K562 (cell line): ENCODE measurements around the gene DNAAF2. TPM values are rescaled to one million over a fixed set of nuclear protein-coding genes. Genes with fewer than 3 reads are reported as not detected.
"Not testable (repeated sequence)": the region's sequence is repeated elsewhere in the genome, so short reads cannot be mapped to it uniquely, and the experiment has no call there.

ENCODE experiments used
- ATAC-seq: fragments of 200-7000 bp; cut with Tn5 transposase; 3 replicates; pipeline ENCODE4 v1.9.1; 2020; ENCODE audit warnings: moderate library complexity
- BruUV-seq: library from RNA; stranded (reverse); fragments of 400-500 nt; replicated peaks from 2 replicates; lab custom pipeline; 2021; lab: Mats Ljungman, UMichigan
- CTCF ChIA-PET: fragments of 300-600 bp; formaldehyde crosslinking; extraction: SDS; loops from one replicate; lab custom pipeline; 2021; ENCODE audit warnings: low intra/inter-chr PET ratio; lab: Yijun Ruan, JAX
- POLR2A ChIA-PET: fragments of 300-600, 350-650 bp; sonication (Branson Sonifier 250); formaldehyde crosslinking; extraction: SDS; loops from one replicate; lab custom pipeline; 2021; ENCODE audit warnings: antibody characterized with exemption, inconsistent platforms; lab: Yijun Ruan, JAX
- DNase-seq, 4 experiments: peaks; one replicate each; pipeline versions ENCODE4 v3.0.0 to v3.0.0-alpha.2; 2011 to 2018; ENCODE audit warnings: low spot score in 3 of 4, mixed read lengths in 3 of 4; ENCODE audit errors: extremely low read depth in 1 of 4
- FAIRE-seq: peaks from 2 replicates; lab custom pipeline; 2011; peaks lifted over from hg19 to GRCh38; lab: Jason Lieb, UNC
- H2AFZ ChIP-seq: 2 replicates; pipeline ENCODE4 v1.6.0; 2011; ENCODE audit warnings: low read depth, low read length, control low read depth, inconsistent platforms
- H3K27ac ChIP-seq: fragments of 200-600 bp; 3 replicates; pipeline ENCODE4 v1.8.0; 2011; ENCODE audit warnings: low read depth, mild to moderate bottlenecking, control low read depth, inconsistent platforms, low read length, moderate library complexity, mixed read lengths; ENCODE audit errors: extremely low read depth
- H3K27me3 ChIP-seq, 2 experiments: fragments of 300-600 bp in 1 of 2; 2 replicates in 1 of 2; 3 replicates in 1 of 2; pipeline versions ENCODE4 v1.6.0 to v1.8.0; 2011; ENCODE audit warnings: inconsistent platforms in 2 of 2, low read length in 2 of 2, mild to moderate bottlenecking in 1 of 2, mixed read lengths in 1 of 2, moderate library complexity in 1 of 2; ENCODE audit not compliant: control insufficient read depth in 2 of 2, insufficient read depth in 2 of 2
- H3K36me3 ChIP-seq: fragments of 300-600 bp; 3 replicates; pipeline ENCODE4 v1.8.0; 2011; ENCODE audit warnings: mild to moderate bottlenecking, low read length, inconsistent platforms; ENCODE audit not compliant: control insufficient read depth, insufficient read depth
- H3K4me1 ChIP-seq, 2 experiments: fragments of 200-600 bp in 1 of 2; replicated peaks in 1 of 2; 2 replicates in 1 of 2; 3 replicates in 1 of 2; pipeline versions ENCODE4 v1.5.1 to v1.8.0; 2011; ENCODE audit warnings: inconsistent platforms in 2 of 2, low read length in 2 of 2, mild to moderate bottlenecking in 1 of 2, mixed read lengths in 1 of 2, moderate library complexity in 1 of 2; ENCODE audit not compliant: control insufficient read depth in 2 of 2, insufficient read depth in 2 of 2
- H3K4me2 ChIP-seq: 2 replicates; pipeline ENCODE4 v1.6.1; 2011; ENCODE audit warnings: low read length, control low read depth, inconsistent platforms, mixed read lengths; ENCODE audit not compliant: insufficient read depth
- H3K4me3 ChIP-seq: fragments of 200-600 bp; sonication (generic), shearing (Covaris generic); 2 replicates; pipeline ENCODE4 v1.5.1; 2016; ENCODE audit warnings: control low read depth, inconsistent platforms
- H3K79me2 ChIP-seq: fragments of 200-600 bp; 3 replicates; pipeline ENCODE4 v1.8.0; 2011; ENCODE audit warnings: low read length, inconsistent platforms; ENCODE audit not compliant: control insufficient read depth, insufficient read depth
- H3K9ac ChIP-seq, 2 experiments: 2 replicates each; pipeline versions ENCODE4 v1.6.0 to v1.6.1; 2011; ENCODE audit warnings: low read depth in 2 of 2, low read length in 2 of 2, control low read depth in 1 of 2, inconsistent platforms in 1 of 2, mild to moderate bottlenecking in 1 of 2, mixed read lengths in 1 of 2; ENCODE audit not compliant: insufficient read depth in 1 of 2
- H3K9me1 ChIP-seq: one replicate; pipeline ENCODE4 v1.6.0; 2011; ENCODE audit warnings: inconsistent platforms, mild to moderate bottlenecking, low read length, moderate library complexity; ENCODE audit not compliant: control insufficient read depth, insufficient read depth
- H3K9me3 ChIP-seq: replicated peaks from 2 replicates; pipeline ENCODE4 v1.5.1; 2011; ENCODE audit warnings: low read depth, low read length, inconsistent platforms; ENCODE audit not compliant: control insufficient read depth, insufficient read depth
- H4K20me1 ChIP-seq: replicated peaks from 2 replicates; pipeline ENCODE4 v1.6.1; 2011; ENCODE audit warnings: low read length, inconsistent platforms, mixed read lengths; ENCODE audit not compliant: control insufficient read depth, insufficient read depth
- DMBX1 ChIP-seq: fragments of 250-450 bp; sonication (Bioruptor Pico); IDR thresholded peaks from 2 replicates; pipeline ENCODE4 v1.8.0; 2022; ENCODE audit warnings: inconsistent platforms, mild to moderate bottlenecking, moderate library complexity, borderline replicate concordance
- HDAC8 ChIP-seq: fragments of 450-650 bp; IDR thresholded peaks from 2 replicates; pipeline ENCODE4 v1.6.1; 2016; ENCODE audit warnings: mild to moderate bottlenecking, missing genetic modification characterization, moderate library complexity, missing compliant biosample characterization
- KAT7 ChIP-seq: sonication (generic); formaldehyde crosslinking; IDR thresholded peaks from 2 replicates; pipeline ENCODE4 v1.8.0; 2022; ENCODE audit warnings: missing genetic modification reagents, mild to moderate bottlenecking, borderline replicate concordance
- ZNF449 ChIP-seq: fragments of 250-450 bp; sonication (Bioruptor Pico); IDR thresholded peaks from 2 replicates; pipeline ENCODE4 v1.8.0; 2022; ENCODE audit warnings: moderate library complexity, mild to moderate bottlenecking, inconsistent platforms
- ZNF586 ChIP-seq: fragments of 450-650 bp; formaldehyde crosslinking; conservative IDR thresholded peaks from 2 replicates; pipeline ENCODE4 v1.4.0; 2020; ENCODE audit warnings: mild to moderate bottlenecking, moderate library complexity
- WGBS: fragments of 100-300 bp; shearing (Covaris generic); methylation state at CpG from one replicate; pipeline ENCODE4 v1.1.6; 2016; ENCODE audit warnings: low coverage, mixed read lengths; ENCODE audit not compliant: insufficient coverage; ENCODE audit errors: missing lambda C conversion rate; 5-methylcytosine and 5-hydroxymethylcytosine counted together
- in situ Hi-C: fragments of 300-500 bp; cut with MboI; formaldehyde crosslinking; loops from 4 replicates; pipeline ENCODE4 v1.15.0; 2018; ENCODE audit warnings: inconsistent platforms, mixed read lengths
- intact Hi-C: fragments of 100-400 bp; cut with micrococcal nuclease; formaldehyde crosslinking; loops from 2 replicates; pipeline ENCODE4 v1.14.2; 2022
- polyA plus RNA-seq, 8 experiments: library from polyadenylated mRNA; depleted of rRNA in 4 of 8; stranded (reverse) in 5 of 8; unstranded in 3 of 8; fragments of >200 nt; fragmentation: Nextera tagmentation in 2 of 8; fragmentation: Illumina TruSeq in 1 of 8; extraction: Ambion mirVana in 2 of 8; extraction: Trizol in 1 of 8; gene quantifications; 2 replicates each; pipeline versions ENCODE4 v1.2.1 to v1.2.3, GENCODE V29; 2011 to 2014; ENCODE audit warnings: inconsistent platforms in 1 of 8, missing spikeins in 1 of 8
- total RNA-seq, 7 experiments: library from RNA; depleted of rRNA in 6 of 7; stranded (reverse); fragments of >200 nt in 6 of 7; fragmentation: Illumina TruSeq in 2 of 7; extraction: Trizol in 2 of 7; gene quantifications; 2 replicates each; pipeline versions ENCODE4 v1.2.1 to v1.2.3, GENCODE V29; 2011 to 2021; ENCODE audit warnings: low replicate concordance in 1 of 7

Gene DNAAF2
- total and polyA plus RNA-seq, 9 of the 15 experiments (the other 6 are each of a cell fraction or from before 2014, with no cell fraction given): 2.4 to 14.6 (median 11.1) TPM

GRCh38 chr14:49659526-49660455, 24.7 kb upstream of the DNAAF2 start (continued):
- TF ChIP-seq ZNF449 (CRISPR knock-in tag) (no peak), HDAC8 (tag) (no peak), KAT7 (CRISPR knock-in tag) (no peak), DMBX1 (CRISPR knock-in tag) (no peak), ZNF586 (CRISPR knock-in tag) (no peak)
- TF ChIP-seq, all 486 proteins: peak for 0

GRCh38 chr14:49657500-49657899, 22.5 kb upstream of the DNAAF2 start:
- H3K27ac ChIP-seq, in situ Hi-C loops: not testable (repeated sequence)
- WGBS: 78% methylated on average over 4 of the region's 6 CpGs

More at GRCh38 chr14:49657500-49657899, 22.5 kb upstream of the DNAAF2 start:
- BruUV-seq, H3K79me2 ChIP-seq, H2AFZ ChIP-seq, H4K20me1 ChIP-seq, H3K4me3 ChIP-seq, H3K9me1 ChIP-seq, DNase-seq, H3K4me2 ChIP-seq, H3K4me1 ChIP-seq, intact Hi-C loops, CTCF ChIA-PET, POLR2A ChIA-PET, H3K9ac ChIP-seq, ATAC-seq, H3K27me3 ChIP-seq, FAIRE-seq, H3K9me3 ChIP-seq: not testable (repeated sequence)
- H3K36me3 ChIP-seq: peaks cover 45% of the 10 kb centered on the region; the same call in 2 of the 3 replicates
